ENCODE data around the gene GGTLC2.

The GGTLC2 gene

DNA sequence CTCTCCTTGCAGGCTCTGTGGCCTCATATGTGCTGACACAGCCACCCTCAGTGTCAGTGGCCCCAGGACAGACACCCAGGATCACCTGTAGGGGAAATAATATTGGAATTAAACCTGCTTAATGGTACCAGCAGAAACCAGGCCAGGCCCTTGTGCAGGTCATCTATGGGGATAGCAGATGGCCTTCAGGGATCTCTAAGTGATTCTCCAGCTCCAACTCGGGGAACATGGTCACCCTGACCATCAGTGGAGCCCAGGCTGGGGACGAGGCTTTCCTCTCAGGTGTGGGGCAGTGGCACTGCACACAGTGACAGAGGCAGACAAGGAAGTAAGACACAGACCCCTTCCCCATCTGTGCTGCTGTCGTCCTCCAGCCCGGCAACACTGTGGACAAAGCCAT, 16.9 kb downstream of the GGTLC2 start:
- no peak overlapping the region for H3K4me3 ChIP-seq (ENCODE audit: low read length)
- no peaks in the 10 kb centered on the region for H3K9me3 ChIP-seq (ENCODE audit: insufficient read depth, low read length)
- no peaks in the 10 kb centered on the region for H3K36me3 ChIP-seq (replicated peaks; ENCODE audit: low read depth, low read length)
- H3K4me2 ChIP-seq (ENCODE audit: low read length), result no peak overlapping the region
- no peak overlapping the region for H3K9ac ChIP-seq (ENCODE audit: low read length)
- H3K27ac ChIP-seq (ENCODE audit: low read length), result no peak overlapping the region
- TF ChIP-seq CTCF (IDR thresholded peaks at IDR 0.05; ENCODE audit: low read depth, low read length) (no peak), EZH2phosphoT487 (IDR thresholded peaks at IDR 0.05; ENCODE audit: low read depth) (no peak)
- no peak overlapping the region for H2AFZ ChIP-seq (ENCODE audit: low read depth, low read length)
- no peaks in the 10 kb centered on the region for H3K79me2 ChIP-seq (ENCODE audit: low read length)
- no peaks in the 10 kb centered on the region for H3K4me1 ChIP-seq (ENCODE audit: low read length)
- H4K20me1 ChIP-seq (ENCODE audit: insufficient read depth, low read length), result no peaks in the 10 kb centered on the region
- H3K27me3 ChIP-seq (ENCODE audit: low read depth, low read length), result no peaks in the 10 kb centered on the region

DNA sequence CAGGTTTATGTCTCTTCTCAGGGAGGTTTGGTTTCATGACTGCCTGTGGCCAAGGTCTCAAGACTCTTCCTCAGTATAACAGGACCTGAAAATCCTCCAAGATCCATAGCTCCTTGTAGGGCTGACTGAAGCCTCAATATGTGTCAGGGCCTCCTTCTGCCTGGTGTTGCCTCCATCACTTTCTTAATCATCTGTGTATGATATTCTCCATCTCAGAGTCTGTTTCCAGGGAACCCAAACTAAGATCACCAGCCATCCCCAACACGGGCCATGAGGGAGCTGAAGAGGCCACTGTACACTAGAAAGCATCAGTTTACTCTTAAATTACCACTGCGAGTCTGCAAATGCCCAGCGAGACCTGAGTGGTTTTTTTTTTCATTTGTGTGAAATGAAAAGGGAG, 17.7 kb downstream of the GGTLC2 start:
- Histone ChIP-seq H4K20me1 (ENCODE audit: insufficient read depth, low read length) (no peaks in the 10 kb centered on the region), H3K27ac (ENCODE audit: low read length) (no peak overlapping the region), H3K9ac (ENCODE audit: low read length) (no peak overlapping the region), H3K36me3 (replicated peaks; ENCODE audit: low read depth, low read length) (no peaks in the 10 kb centered on the region), H3K4me1 (ENCODE audit: low read length) (no peaks in the 10 kb centered on the region), H3K9me3 (ENCODE audit: insufficient read depth, low read length) (no peaks in the 10 kb centered on the region), H2AFZ (ENCODE audit: low read depth, low read length) (no peak overlapping the region), H3K79me2 (ENCODE audit: low read length) (no peaks in the 10 kb centered on the region), H3K4me2 (ENCODE audit: low read length) (no peak overlapping the region), H3K27me3 (ENCODE audit: low read depth, low read length) (no peaks in the 10 kb centered on the region), H3K4me3 (ENCODE audit: low read length) (no peak overlapping the region)
- no peak for TF ChIP-seq EZH2phosphoT487 (IDR thresholded peaks at IDR 0.05; ENCODE audit: low read depth)

DNA sequence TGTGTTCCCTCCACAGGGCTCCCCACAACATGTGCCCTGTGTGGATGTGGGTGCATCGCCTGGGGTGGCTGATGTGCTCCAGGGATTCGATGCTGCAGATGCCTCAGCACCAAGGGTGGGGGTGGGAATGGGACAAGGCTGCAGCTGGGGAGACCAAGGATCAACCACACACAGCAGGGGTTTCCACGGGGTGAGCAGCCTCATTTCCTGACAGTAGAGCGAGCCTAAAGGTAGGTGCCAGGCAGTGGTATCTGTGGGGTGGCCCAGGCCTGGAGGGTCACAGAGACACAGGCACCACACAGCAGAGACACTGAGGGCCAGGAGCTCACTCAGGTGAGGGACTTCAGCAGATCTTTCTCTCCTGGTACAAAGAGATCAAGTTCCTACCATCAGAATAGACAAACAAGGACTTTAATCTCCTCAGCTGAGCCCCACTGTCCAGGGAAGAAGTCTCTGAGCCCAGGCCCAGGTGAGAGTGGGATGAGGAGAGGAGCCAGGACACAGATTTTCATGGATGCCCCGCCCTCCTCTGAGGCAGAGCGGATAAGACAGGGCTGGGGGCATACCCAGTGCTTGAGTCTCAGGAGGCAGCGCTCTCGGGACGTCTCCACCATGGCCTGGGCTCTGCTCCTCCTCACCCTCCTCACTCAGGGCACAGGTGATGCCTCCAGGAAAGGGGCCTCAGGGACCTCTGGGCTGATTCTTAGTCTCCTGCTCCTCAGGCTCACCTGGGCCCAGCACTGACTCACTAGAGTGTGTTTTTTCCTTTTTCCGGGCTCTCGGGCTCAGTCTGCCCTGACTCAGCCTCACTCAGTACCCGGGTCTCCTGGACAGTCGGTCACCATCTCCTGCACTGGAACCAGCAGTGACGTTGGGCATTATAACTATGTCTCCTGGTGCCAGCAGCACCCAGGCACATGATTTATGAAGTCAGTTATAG, 19.7 kb downstream of the GGTLC2 start:
- Histone ChIP-seq H3K9me3 (ENCODE audit: insufficient read depth, low read length) (no peaks in the 10 kb centered on the region), H3K4me3 (ENCODE audit: low read length) (no peak overlapping the region), H3K79me2 (ENCODE audit: low read length) (no peaks in the 10 kb centered on the region), H3K27me3 (ENCODE audit: low read depth, low read length) (no peaks in the 10 kb centered on the region), H3K36me3 (replicated peaks; ENCODE audit: low read depth, low read length) (no peaks in the 10 kb centered on the region), H3K9ac (ENCODE audit: low read length) (no peak overlapping the region), H4K20me1 (ENCODE audit: insufficient read depth, low read length) (no peaks in the 10 kb centered on the region), H3K4me2 (ENCODE audit: low read length) (no peak overlapping the region), H3K27ac (ENCODE audit: low read length) (no peak overlapping the region), H2AFZ (ENCODE audit: low read depth, low read length) (no peak overlapping the region), H3K4me1 (ENCODE audit: low read length) (no peaks in the 10 kb centered on the region)
- TF ChIP-seq CTCF (IDR thresholded peaks at IDR 0.05; ENCODE audit: low read depth, low read length) (no peak), EZH2phosphoT487 (IDR thresholded peaks at IDR 0.05; ENCODE audit: low read depth) (no peak)

GRCh38 chr22:22666307-22667091, 22.1 kb downstream of the GGTLC2 start:
- Histone ChIP-seq H3K9ac (ENCODE audit: low read length) (no peak overlapping the region), H3K36me3 (replicated peaks; ENCODE audit: low read depth, low read length) (peaks cover 2% of the 10 kb centered on the region), H3K9me3 (ENCODE audit: insufficient read depth, low read length) (no peaks in the 10 kb centered on the region), H3K4me1 (ENCODE audit: low read length) (no peaks in the 10 kb centered on the region), H3K4me3 (ENCODE audit: low read length) (no peak overlapping the region), H3K27me3 (ENCODE audit: low read depth, low read length) (no peaks in the 10 kb centered on the region), H3K79me2 (ENCODE audit: low read length) (no peaks in the 10 kb centered on the region), H2AFZ (ENCODE audit: low read depth, low read length) (no peak overlapping the region), H4K20me1 (ENCODE audit: insufficient read depth, low read length) (no peaks in the 10 kb centered on the region), H3K27ac (ENCODE audit: low read length) (no peak overlapping the region), H3K4me2 (ENCODE audit: low read length) (no peak overlapping the region)
- no peak for TF ChIP-seq EZH2phosphoT487 (IDR thresholded peaks at IDR 0.05; ENCODE audit: low read depth)
- peak; percentile 60 for TF ChIP-seq CTCF (IDR thresholded peaks at IDR 0.05; ENCODE audit: low read depth, low read length)
